HG03039 (cell line): Measurements from ENCODE around the gene MIPEP.
"Not testable (repeated sequence)": the region's sequence is repeated elsewhere in the genome, so short reads cannot be mapped to it uniquely, and the experiment has no call there.

Source experiments
- ATAC-seq: cut with Tn5 transposase; IDR thresholded peaks from one replicate; pipeline ENCODE4 v1.9.1; 2021; ENCODE audit warnings: mild to moderate bottlenecking, moderate library complexity; ENCODE audit not compliant: unreplicated experiment

The MIPEP gene

GRCh38 chr13:23751195-23751594 lies 138.0 kb downstream of the MIPEP start:
- no peak for ATAC-seq

- ATAC-seq, result no peak
Measured at GRCh38 chr13:23750383-23751121, 138.6 kb downstream of the MIPEP start.

- ATAC-seq, result no peak
Measured at GRCh38 chr13:23749288-23749873, 139.8 kb downstream of the MIPEP start.

GRCh38 chr13:23748109-23748990 lies 140.8 kb downstream of the MIPEP start:
- ATAC-seq, result no peak

- ATAC-seq, result not testable (repeated sequence)
Measured at GRCh38 chr13:23746141-23746540, 143.1 kb downstream of the MIPEP start.

GRCh38 chr13:23744315-23744714 lies 144.9 kb downstream of the MIPEP start:
- ATAC-seq, result no peak

- no peak for ATAC-seq
Measured at GRCh38 chr13:23743278-23744076, 145.7 kb downstream of the MIPEP start.

- ATAC-seq, result no peak
Measured at GRCh38 chr13:23741879-23742510, 147.2 kb downstream of the MIPEP start.

GRCh38 chr13:23740002-23740401 lies 149.2 kb downstream of the MIPEP start:
- no peak for ATAC-seq

- no peak for ATAC-seq
Measured at GRCh38 chr13:23739596-23739995, 149.6 kb downstream of the MIPEP start.

- no peak for ATAC-seq
Measured at GRCh38 chr13:23736541-23736940, 152.7 kb downstream of the MIPEP start.

- no peak for ATAC-seq
Measured at GRCh38 chr13:23735329-23735728, 153.9 kb downstream of the MIPEP start.

- ATAC-seq, result no peak
Measured at GRCh38 chr13:23731709-23732108, 157.5 kb downstream of the MIPEP start.

- no peak for ATAC-seq
Measured at GRCh38 chr13:23730251-23730650, 158.9 kb downstream of the MIPEP start.

- no peak for ATAC-seq
Measured at GRCh38 chr13:23729531-23729930, 159.7 kb downstream of the MIPEP start.

- no peak for ATAC-seq
Measured at GRCh38 chr13:23728807-23729206, 160.4 kb downstream of the MIPEP start.

GRCh38 chr13:23725922-23726321 lies 163.3 kb downstream of the MIPEP start:
- no peak for ATAC-seq

GRCh38 chr13:23724196-23724970 lies 164.8 kb downstream of the MIPEP start:
- no peak for ATAC-seq

GRCh38 chr13:23723471-23723870 lies 165.7 kb downstream of the MIPEP start:
- ATAC-seq, result no peak
